H1 (cell line): Measurements from ENCODE around the gene TNFRSF18. TPM values are rescaled to one million over a fixed set of nuclear protein-coding genes. Genes with fewer than 3 reads are reported as not detected.

ENCODE experiments used
- CHD7 ChIP-seq: fragments of 300-600 bp; sonication (generic); IDR thresholded peaks from 2 replicates; pipeline ENCODE4 v1.7.1; 2012; ENCODE audit warnings: low read length, moderate library complexity, mild to moderate bottlenecking, inconsistent platforms; ENCODE audit not compliant: insufficient replicate concordance
- polyA plus RNA-seq, 7 experiments: library from polyadenylated mRNA; depleted of rRNA in 3 of 7; stranded (reverse) in 5 of 7; unstranded in 2 of 7; fragments of >200 nt in 5 of 7; fragments of 200-250 nt in 2 of 7; gene quantifications; 1 replicate in 5 of 7; 2 replicates in 1 of 7; 4 replicates in 1 of 7; pipeline versions ENCODE4 v1.2.1 to v1.2.3, GENCODE V29; 2011 to 2013; ENCODE audit warnings: missing spikeins in 2 of 7, mixed read lengths in 2 of 7
- total RNA-seq: library from RNA; stranded (reverse); fragmentation: NEBNext Ultra II Directional; extraction: Animal tissue kit (Norgen Biotek cat#: 25700); gene quantifications from 2 replicates; pipeline ENCODE4 v1.2.1, GENCODE V29; 2021

Gene TNFRSF18
- total and polyA plus RNA-seq, 2 of the 8 experiments (the other 6 are each of a cell fraction or from before 2014, with no cell fraction given) = 1.5 to 2.5 TPM

DNA sequence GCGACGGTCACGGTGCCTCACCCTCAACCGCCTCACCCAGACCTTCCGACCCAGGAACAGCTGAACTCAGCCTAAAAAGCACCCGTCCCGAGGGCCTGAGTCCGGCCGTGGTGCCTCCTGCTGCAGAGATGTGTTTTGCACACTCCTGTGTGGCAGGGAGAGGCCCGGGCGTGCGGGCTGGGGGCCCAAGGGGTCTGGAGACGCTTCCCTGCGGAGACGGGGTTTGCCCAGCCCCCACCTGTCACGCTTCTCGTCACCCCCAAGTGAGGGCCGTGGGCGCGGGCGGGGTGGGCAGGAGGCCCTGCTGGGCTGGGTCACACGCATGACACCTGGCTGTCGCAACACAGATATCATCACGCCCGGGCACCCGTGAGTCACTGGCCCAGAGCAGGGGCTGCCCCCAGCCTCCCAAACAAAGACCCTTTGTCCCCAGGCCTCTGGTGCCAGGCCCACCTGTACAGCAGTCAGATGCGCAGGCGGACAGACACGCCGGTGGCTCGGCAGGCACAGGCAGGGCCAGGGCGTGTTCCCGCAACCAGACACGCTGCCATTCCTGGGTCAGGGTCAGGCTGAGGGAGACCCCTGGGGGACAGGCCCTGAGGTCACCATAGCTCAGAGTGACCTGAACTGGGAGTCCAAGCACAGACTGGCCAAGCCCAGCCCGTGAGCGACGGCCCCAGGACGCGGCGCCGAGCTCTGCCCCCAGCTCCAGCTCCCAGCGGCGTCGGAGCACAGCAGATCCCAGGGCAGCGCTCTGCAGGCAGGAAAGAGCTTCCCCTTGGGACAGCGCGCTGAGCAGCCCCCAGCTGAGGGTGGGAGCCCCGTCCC is 31.7 kb upstream of the TNFRSF18 start (continued):
- no peak for TF ChIP-seq CHD7
